ENCODE results near the gene FRMD1. TPM values are rescaled to one million over a fixed set of nuclear protein-coding genes. Genes with fewer than 3 reads are reported as not detected.

FRMD1 gene
- total and polyA plus RNA-seq, 2 donors (not counting 1 experiment from before 2014, with no cell fraction given): not detected

GRCh38 chr6:168070804-168071203 lies 8.2 kb downstream of the FRMD1 start:
- 85% methylated on average over 6 of the region's 7 CpGs for WGBS (ENCODE audit: insufficient coverage)
- Histone ChIP-seq H3K4me2 (replicated peaks; ENCODE audit: low read depth, low read length, poor library complexity, severe bottlenecking) (no peak overlapping the region), H3K27ac (ENCODE audit: low read length in 2 of 2) (no peak overlapping the region), H4K20me1 (ENCODE audit: control insufficient read depth, insufficient read depth, low read length, poor library complexity, severe bottlenecking) (no peaks in the 10 kb centered on the region), H3K36me3 (replicated peaks in 1 of 2; ENCODE audit: control extremely low read depth in 1 of 2, control insufficient read depth in 1 of 2, extremely low read depth in 1 of 2, insufficient read depth in 2 of 2, low read length in 1 of 2) (no peaks in the 10 kb centered on the region), H3K4me3 (ENCODE audit: control extremely low read depth in 1 of 5, extremely low read depth in 1 of 5, insufficient read depth in 1 of 5, low read depth in 2 of 5, low read length in 4 of 5) (no peak overlapping the region), H3K9me3 (ENCODE audit: control extremely low read depth in 1 of 3, control insufficient read depth in 2 of 3, insufficient read depth in 1 of 3, low read length in 2 of 3) (peaks cover 0 to 26% (median 0%) of the 10 kb centered on the region in 3 donors), H3K79me2 (ENCODE audit: control insufficient read depth, insufficient read depth, low read length) (no peaks in the 10 kb centered on the region), H3K9ac (ENCODE audit: low read length) (no peak overlapping the region), H2AFZ (ENCODE audit: insufficient read depth, low read depth, low read length, poor library complexity, severe bottlenecking) (no peak overlapping the region), H3K4me1 (ENCODE audit: control insufficient read depth in 2 of 2, insufficient read depth in 2 of 2, low read length in 2 of 2) (no peaks in the 10 kb centered on the region), H3K27me3 (replicated peaks in 1 of 4; ENCODE audit: control extremely low read depth in 1 of 4, control insufficient read depth in 3 of 4, insufficient read depth in 4 of 4, low read length in 3 of 4) (no peaks in the 10 kb centered on the region)
- ChIA-PET CTCF (no interaction called here), POLR2A (no interaction called here)
- no peak overlapping the region for H3K4me3 Mint-ChIP-seq
- no peaks in the 10 kb centered on the region for H3K27me3 Mint-ChIP-seq
- no peak overlapping the region for H3K27ac Mint-ChIP-seq
- no peaks in the 10 kb centered on the region for H3K4me1 Mint-ChIP-seq
- intact Hi-C loops (cut with micrococcal nuclease): no loop called here
- no peaks in the 10 kb centered on the region for H3K9me3 Mint-ChIP-seq (ENCODE audit: insufficient read depth)
- TF ChIP-seq EZH2 (IDR thresholded peaks at IDR 0.05; ENCODE audit: borderline replicate concordance, insufficient read depth, low read depth, low read length, poor library complexity, severe bottlenecking) (no peak), CTCF (IDR thresholded peaks at IDR 0.05) (no peak)
- DNase-seq (no peak), ATAC-seq (ENCODE audit: low read depth) (no peak)

- no peaks in the 10 kb centered on the region for H3K27me3 ChIP-seq (replicated peaks in 1 of 4; ENCODE audit: control extremely low read depth in 1 of 4, control insufficient read depth in 3 of 4, insufficient read depth in 4 of 4, low read length in 3 of 4)
- no peak overlapping the region for H3K4me2 ChIP-seq (replicated peaks; ENCODE audit: low read depth, low read length, poor library complexity, severe bottlenecking)
- Mint-ChIP-seq H3K4me3 (no peak overlapping the region), H3K27ac (no peak overlapping the region), H3K4me1 (no peaks in the 10 kb centered on the region), H3K9me3 (ENCODE audit: insufficient read depth) (no peaks in the 10 kb centered on the region), H3K27me3 (no peaks in the 10 kb centered on the region)
- H2AFZ ChIP-seq (ENCODE audit: insufficient read depth, low read depth, low read length, poor library complexity, severe bottlenecking): no peak overlapping the region
- 92% methylated on average over 21 of the region's 24 CpGs for WGBS (ENCODE audit: insufficient coverage)
- no peak for ATAC-seq (ENCODE audit: low read depth)
- intact Hi-C loops (cut with micrococcal nuclease): no loop called here
- peaks cover 0 to 12% (median 0%) of the 10 kb centered on the region in 3 donors for H3K9me3 ChIP-seq (ENCODE audit: control extremely low read depth in 1 of 3, control insufficient read depth in 2 of 3, insufficient read depth in 1 of 3, low read length in 2 of 3)
- CTCF ChIA-PET: no interaction called here
- no peaks in the 10 kb centered on the region for H3K79me2 ChIP-seq (ENCODE audit: control insufficient read depth, insufficient read depth, low read length)
- POLR2A ChIA-PET: no interaction called here
- no peaks in the 10 kb centered on the region for H3K4me1 ChIP-seq (ENCODE audit: control insufficient read depth in 2 of 2, insufficient read depth in 2 of 2, low read length in 2 of 2)
- H4K20me1 ChIP-seq (ENCODE audit: control insufficient read depth, insufficient read depth, low read length, poor library complexity, severe bottlenecking): no peaks in the 10 kb centered on the region
- no peak for TF ChIP-seq CTCF (IDR thresholded peaks at IDR 0.05)
- TF ChIP-seq EZH2 (IDR thresholded peaks at IDR 0.05; ENCODE audit: borderline replicate concordance, insufficient read depth, low read depth, low read length, poor library complexity, severe bottlenecking): no peak
- H3K27ac ChIP-seq (ENCODE audit: low read length in 2 of 2): no peak overlapping the region
- DNase-seq: no peak
- H3K4me3 ChIP-seq (ENCODE audit: control extremely low read depth in 1 of 5, extremely low read depth in 1 of 5, insufficient read depth in 1 of 5, low read depth in 2 of 5, low read length in 4 of 5): no peak overlapping the region
- no peaks in the 10 kb centered on the region for H3K36me3 ChIP-seq (replicated peaks in 1 of 2; ENCODE audit: control extremely low read depth in 1 of 2, control insufficient read depth in 1 of 2, extremely low read depth in 1 of 2, insufficient read depth in 2 of 2, low read length in 1 of 2)
- H3K9ac ChIP-seq (ENCODE audit: low read length): no peak overlapping the region
These were observed 11.8 kb downstream of the FRMD1 start for GRCh38 chr6:168067081-168067759.
